GM23338 (cell line): ENCODE measurements around the gene ENPP4.

Source experiments
- CREB1 ChIP-seq: fragments of 250-450 bp; sonication (Bioruptor Pico); IDR thresholded peaks from 2 replicates; pipeline ENCODE4 v1.5.0; 2020; ENCODE audit warnings: low read depth, mild to moderate bottlenecking, moderate library complexity
- CTCF ChIP-seq, 2 experiments: fragments of 200-600 bp in 1 of 2; sonication (generic) in 1 of 2; conservative IDR thresholded peaks; 2 replicates each; pipeline versions ENCODE4 v1.5.1 to v1.6.1; 2016 to 2017; ENCODE audit warnings: antibody characterized with exemption in 2 of 2, low read depth in 2 of 2, mild to moderate bottlenecking in 2 of 2, moderate library complexity in 1 of 2
- EZH2 ChIP-seq: fragments of 200-600 bp; sonication (generic); IDR thresholded peaks from one replicate; pipeline ENCODE4 v1.8.0; 2017; ENCODE audit warnings: antibody characterized with exemption, mild to moderate bottlenecking, low read depth; ENCODE audit not compliant: unreplicated experiment
- EZH2phosphoT487 ChIP-seq: fragments of 200-600 bp; sonication (generic); IDR thresholded peaks from one replicate; pipeline ENCODE4 v1.8.1; 2018; ENCODE audit warnings: antibody characterized with exemption; ENCODE audit not compliant: unreplicated experiment
- POLR2AphosphoS5 ChIP-seq: IDR thresholded peaks from 2 replicates; pipeline ENCODE4 v1.6.1; 2016; ENCODE audit warnings: antibody characterized with exemption, low read depth
- ZNF331 ChIP-seq: fragments of 250-450 bp; sonication (Bioruptor Pico); IDR thresholded peaks from 2 replicates; pipeline ENCODE4 v1.5.0; 2020; ENCODE audit warnings: low read depth, mild to moderate bottlenecking, moderate library complexity

GRCh38 chr6:46129291-46129628 lies 529 bp upstream of the ENPP4 start:
- TF ChIP-seq CTCF (conservative IDR thresholded peaks at IDR 0.05; ENCODE audit: low read depth in 2 of 2), result no peak
- no peak for TF ChIP-seq EZH2phosphoT487
- no peak for TF ChIP-seq CREB1
- no peak for TF ChIP-seq POLR2AphosphoS5
- no peak for TF ChIP-seq EZH2
- no peak for TF ChIP-seq ZNF331
